AG08396 (cell line): ENCODE data around the gene JSRP1.

ENCODE experiments used
- DNase-seq: peaks from one replicate; pipeline ENCODE4 v3.0.0; 2012; ENCODE audit warnings: low spot score, mixed read lengths

The JSRP1 gene

GRCh38 chr19:2232286-2233151 is 23.7 kb downstream of the JSRP1 start:
- DNase-seq: no peak

- DNase-seq: no peak
These were observed 24.5 kb downstream of the JSRP1 start for GRCh38 chr19:2231621-2232221.

GRCh38 chr19:2230807-2231533 is 25.2 kb downstream of the JSRP1 start:
- no peak for DNase-seq

GRCh38 chr19:2230033-2230531 is 26.1 kb downstream of the JSRP1 start:
- no peak for DNase-seq

- no peak for DNase-seq
These were observed 26.8 kb downstream of the JSRP1 start for GRCh38 chr19:2229103-2230032.

GRCh38 chr19:2228157-2229030 is 27.8 kb downstream of the JSRP1 start:
- no peak for DNase-seq

GRCh38 chr19:2227415-2228156 is 28.6 kb downstream of the JSRP1 start:
- DNase-seq: no peak

GRCh38 chr19:2226840-2227360 is 29.3 kb downstream of the JSRP1 start:
- DNase-seq: no peak

- no peak for DNase-seq
These were observed 30.0 kb downstream of the JSRP1 start for GRCh38 chr19:2226051-2226839.

GRCh38 chr19:2225415-2226050 is 30.7 kb downstream of the JSRP1 start:
- no peak for DNase-seq

GRCh38 chr19:2224754-2225349 is 31.4 kb downstream of the JSRP1 start:
- no peak for DNase-seq

GRCh38 chr19:2223959-2224358 is 32.3 kb downstream of the JSRP1 start:
- no peak for DNase-seq

GRCh38 chr19:2223391-2223790 is 32.8 kb downstream of the JSRP1 start:
- no peak for DNase-seq

GRCh38 chr19:2221918-2222317 is 34.3 kb downstream of the JSRP1 start:
- DNase-seq: no peak

- DNase-seq: no peak
These were observed 34.9 kb downstream of the JSRP1 start for GRCh38 chr19:2221250-2221831.

- no peak for DNase-seq
These were observed 36.5 kb downstream of the JSRP1 start for GRCh38 chr19:2219726-2220125.

GRCh38 chr19:2217591-2217990 is 38.6 kb downstream of the JSRP1 start:
- no peak for DNase-seq
